Thyroid gland (tissue), 4 donors: ENCODE data around the gene SELENOF. TPM values are rescaled to one million over a fixed set of nuclear protein-coding genes. Genes with fewer than 3 reads are reported as not detected.

Experiments used
- DNase-seq, 2 donors: peaks; one replicate each; pipeline ENCODE4 v3.0.0-alpha.2; 2019
- H3K27ac ChIP-seq, 3 donors: fragments of 200-600 bp; sonication (generic); 1 replicate in 2 of 3; 2 replicates in 1 of 3; pipeline ENCODE4 v1.5.1; 2016 to 2019; ENCODE audit warnings: mild to moderate bottlenecking in 1 of 3, moderate library complexity in 1 of 3
- H3K27me3 ChIP-seq: fragments of 200-600 bp; sonication (generic); one replicate; pipeline ENCODE4 v1.5.1; 2019
- H3K36me3 ChIP-seq, 2 donors: fragments of 200-600 bp; sonication (generic); one replicate each; pipeline ENCODE4 v1.5.1; 2016 to 2019
- H3K4me1 ChIP-seq, 2 donors: fragments of 200-600 bp; sonication (generic); one replicate each; pipeline ENCODE4 v1.5.1; 2017 to 2019
- H3K4me3 ChIP-seq, 3 donors: fragments of 200-600 bp; sonication (generic); replicated peaks in 1 of 3; 1 replicate in 2 of 3; 2 replicates in 1 of 3; pipeline ENCODE4 v1.5.1; 2016; ENCODE audit warnings: mild to moderate bottlenecking in 1 of 3
- H3K9me3 ChIP-seq: fragments of 200-600 bp; sonication (generic); one replicate; pipeline ENCODE4 v1.5.1; 2017
- CTCF ChIP-seq, 6 experiments: fragments of 200-600 bp in 3 of 6; fragments of 450-650 bp in 3 of 6; sonication (generic) in 3 of 6; IDR thresholded peaks; one replicate each; pipeline ENCODE4 v1.5.1; 2016 to 2019; ENCODE audit warnings: antibody characterized with exemption in 6 of 6, mild to moderate bottlenecking in 2 of 6, inconsistent platforms in 1 of 6, moderate library complexity in 1 of 6
- POLR2A ChIP-seq, 2 donors: fragments of 450-650 bp; IDR thresholded peaks; one replicate each; pipeline ENCODE4 v1.6.1; 2017; ENCODE audit warnings: antibody characterized with exemption in 2 of 2, mild to moderate bottlenecking in 2 of 2, moderate library complexity in 1 of 2
- WGBS, 2 donors: methylation state at CpG; one replicate each; pipeline ENCODE4 v1.1.5; 2017; 5-methylcytosine and 5-hydroxymethylcytosine counted together
- intact Hi-C: fragments of 100-400 bp; cut with DNase I; formaldehyde crosslinking; loops from one replicate; pipeline ENCODE4 v1.15.1; 2023
- total RNA-seq, 4 donors: library from RNA; depleted of rRNA; stranded (reverse); fragments of >200 nt; gene quantifications; one replicate each; pipeline ENCODE4 v1.2.3, GENCODE V29; 2016

Gene SELENOF
- total RNA-seq, 4 donors from 2014 or later = 232 to 299 (median 288) TPM

GRCh38 chr1:86933562-86934377 is 19.8 kb upstream of the SELENOF start:
- WGBS, 2 donors = 63 to 72% methylated on average over 7 of the region's 7 CpGs
- no peak overlapping the region for H3K4me3 ChIP-seq
- no peak for DNase-seq
- no peaks in the 10 kb centered on the region for H3K4me1 ChIP-seq
- H3K27me3 ChIP-seq = no peaks in the 10 kb centered on the region
- TF ChIP-seq CTCF (IDR thresholded peaks at IDR 0.05) (no peak), POLR2A (IDR thresholded peaks at IDR 0.05) (no peak)
- H3K9me3 ChIP-seq = no peaks in the 10 kb centered on the region
- intact Hi-C loops = no loop called here
- no peak overlapping the region for H3K27ac ChIP-seq
- H3K36me3 ChIP-seq = no peaks in the 10 kb centered on the region

- H3K27me3 ChIP-seq = no peaks in the 10 kb centered on the region
- no peak overlapping the region for H3K4me3 ChIP-seq
- TF ChIP-seq CTCF (IDR thresholded peaks at IDR 0.05) (no peak), POLR2A (IDR thresholded peaks at IDR 0.05) (no peak)
- intact Hi-C loops = no loop called here
- DNase-seq = no peak
- H3K9me3 ChIP-seq = no peaks in the 10 kb centered on the region
- H3K4me1 ChIP-seq = no peaks in the 10 kb centered on the region
- no peaks in the 10 kb centered on the region for H3K36me3 ChIP-seq
- 97 to 99% methylated on average over 3 of the region's 3 CpGs for WGBS, 2 donors
- H3K27ac ChIP-seq = no peak overlapping the region
Measured at GRCh38 chr1:86933051-86933450, 19.1 kb upstream of the SELENOF start.

- no peaks in the 10 kb centered on the region for H3K4me1 ChIP-seq
- TF ChIP-seq CTCF (IDR thresholded peaks at IDR 0.05) (no peak), POLR2A (IDR thresholded peaks at IDR 0.05) (no peak)
- no peak for DNase-seq
- no peaks in the 10 kb centered on the region for H3K9me3 ChIP-seq
- intact Hi-C loops = no loop called here
- no peak overlapping the region for H3K27ac ChIP-seq
- no peak overlapping the region for H3K4me3 ChIP-seq
- WGBS, 2 donors = 85 to 87% methylated on average over 1 of the region's 1 CpG
- H3K36me3 ChIP-seq = no peaks in the 10 kb centered on the region
- no peaks in the 10 kb centered on the region for H3K27me3 ChIP-seq
Measured at GRCh38 chr1:86928819-86929218, 14.9 kb upstream of the SELENOF start.

- Histone ChIP-seq H3K27ac (no peak overlapping the region), H3K4me1 (no peaks in the 10 kb centered on the region), H3K36me3 (no peaks in the 10 kb centered on the region), H3K27me3 (no peaks in the 10 kb centered on the region), H3K9me3 (no peaks in the 10 kb centered on the region), H3K4me3 (no peak overlapping the region)
- intact Hi-C loops = no loop called here
- WGBS, 2 donors = 94 to 100% methylated on average over 1 of the region's 1 CpG
- DNase-seq = no peak
- no peak for TF ChIP-seq POLR2A (IDR thresholded peaks at IDR 0.05)
- no peak for TF ChIP-seq CTCF (IDR thresholded peaks at IDR 0.05)
Measured at GRCh38 chr1:86926883-86927282, 13.0 kb upstream of the SELENOF start.

- Histone ChIP-seq H3K27ac (no peak overlapping the region), H3K36me3 (no peaks in the 10 kb centered on the region), H3K9me3 (no peaks in the 10 kb centered on the region), H3K4me3 (no peak overlapping the region), H3K27me3 (no peaks in the 10 kb centered on the region), H3K4me1 (no peaks in the 10 kb centered on the region)
- intact Hi-C loops = no loop called here
- 98 to 100% methylated on average over 1 of the region's 1 CpG for WGBS, 2 donors
- DNase-seq = no peak
- TF ChIP-seq CTCF (IDR thresholded peaks at IDR 0.05) (no peak), POLR2A (IDR thresholded peaks at IDR 0.05) (no peak)
Measured at GRCh38 chr1:86925742-86926141, 11.8 kb upstream of the SELENOF start.
